Astrocyte (in vitro differentiated cells and primary cell): Measurements from ENCODE around the gene PPP1R15A.

Source experiments
- EZH2 ChIP-seq: IDR thresholded peaks from 2 replicates; pipeline ENCODE4 v1.6.1; 2012; ENCODE audit warnings: mild to moderate bottlenecking, low read length, inconsistent platforms; ENCODE audit not compliant: insufficient read depth
- TF ChIP-seq, protein P1 (sequence below): IDR thresholded peaks from 2 replicates; pipeline ENCODE4 v1.5.1; 2011; ENCODE audit warnings: low read depth, mild to moderate bottlenecking, inconsistent platforms, low read length, moderate library complexity; ENCODE audit not compliant: insufficient read depth

DNA sequence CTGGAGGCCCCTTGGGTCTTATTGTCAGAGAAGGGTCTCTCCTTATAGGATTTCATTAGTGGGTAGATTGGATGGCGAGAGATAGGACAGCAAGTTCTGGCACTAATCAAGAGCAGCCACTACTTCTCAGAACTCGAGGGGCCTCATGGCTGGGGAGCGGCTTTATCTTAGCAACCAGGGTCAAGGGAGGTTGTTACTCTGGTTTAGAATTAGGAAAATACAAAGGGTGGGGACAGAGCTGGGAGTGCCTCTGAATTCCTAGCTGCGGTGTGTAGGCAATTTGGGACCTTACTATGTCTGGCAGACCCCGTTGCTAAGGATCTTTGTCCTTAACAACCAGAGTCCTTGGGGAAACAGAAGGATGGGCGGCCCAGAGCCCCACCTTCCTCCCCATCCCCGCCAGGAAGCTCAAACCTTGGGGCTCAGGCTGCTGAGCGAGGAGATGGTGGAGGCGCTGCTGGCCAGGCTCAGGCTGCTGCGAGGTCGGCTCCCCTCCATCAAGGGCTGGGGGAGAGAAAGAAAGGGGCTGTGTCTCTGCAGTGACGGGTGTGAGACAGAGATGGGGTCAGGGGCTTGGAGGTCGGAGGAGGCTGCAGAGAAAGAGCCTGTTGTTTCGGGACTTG, 5.0 kb upstream of the PPP1R15A start:
- TF ChIP-seq, protein P1, sequence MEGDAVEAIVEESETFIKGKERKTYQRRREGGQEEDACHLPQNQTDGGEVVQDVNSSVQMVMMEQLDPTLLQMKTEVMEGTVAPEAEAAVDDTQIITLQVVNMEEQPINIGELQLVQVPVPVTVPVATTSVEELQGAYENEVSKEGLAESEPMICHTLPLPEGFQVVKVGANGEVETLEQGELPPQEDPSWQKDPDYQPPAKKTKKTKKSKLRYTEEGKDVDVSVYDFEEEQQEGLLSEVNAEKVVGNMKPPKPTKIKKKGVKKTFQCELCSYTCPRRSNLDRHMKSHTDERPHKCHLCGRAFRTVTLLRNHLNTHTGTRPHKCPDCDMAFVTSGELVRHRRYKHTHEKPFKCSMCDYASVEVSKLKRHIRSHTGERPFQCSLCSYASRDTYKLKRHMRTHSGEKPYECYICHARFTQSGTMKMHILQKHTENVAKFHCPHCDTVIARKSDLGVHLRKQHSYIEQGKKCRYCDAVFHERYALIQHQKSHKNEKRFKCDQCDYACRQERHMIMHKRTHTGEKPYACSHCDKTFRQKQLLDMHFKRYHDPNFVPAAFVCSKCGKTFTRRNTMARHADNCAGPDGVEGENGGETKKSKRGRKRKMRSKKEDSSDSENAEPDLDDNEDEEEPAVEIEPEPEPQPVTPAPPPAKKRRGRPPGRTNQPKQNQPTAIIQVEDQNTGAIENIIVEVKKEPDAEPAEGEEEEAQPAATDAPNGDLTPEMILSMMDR: no peak
- TF ChIP-seq EZH2: no peak
